Left hindlimb (tissue), 1 donor: ENCODE results near the gene PAK6.
A peak's percentile ranks its signal among the peaks of the same experiment; 100 is the strongest.

ENCODE experiments used
- DNase-seq: peaks from one replicate; pipeline ENCODE4 v3.0.0-alpha.2; 2018

The PAK6 gene

DNA sequence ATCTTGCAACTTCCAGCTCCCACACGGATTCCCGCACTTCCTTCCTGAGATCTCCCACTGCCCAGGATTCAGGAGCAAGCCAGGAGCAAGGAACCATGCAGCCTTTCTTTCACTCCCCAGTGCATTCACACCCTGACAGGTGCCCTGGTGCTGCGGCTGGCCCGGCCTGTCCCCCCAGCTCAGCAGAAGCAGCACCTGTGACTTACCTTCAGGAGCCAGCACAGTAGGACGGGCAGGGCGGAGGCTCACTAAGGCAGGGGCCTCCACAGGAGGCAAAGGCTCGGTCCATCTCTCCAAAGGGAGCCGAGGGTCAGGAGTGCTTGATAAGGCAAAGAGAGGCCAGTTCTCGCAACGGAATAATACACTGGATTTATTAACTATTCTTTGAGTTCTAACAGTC, 39.2 kb downstream of the PAK6 start:
- no peak for DNase-seq

GRCh38 chr15:40279437-40280141, 40.7 kb downstream of the PAK6 start:
- DNase-seq: peak; percentile 66

DNA sequence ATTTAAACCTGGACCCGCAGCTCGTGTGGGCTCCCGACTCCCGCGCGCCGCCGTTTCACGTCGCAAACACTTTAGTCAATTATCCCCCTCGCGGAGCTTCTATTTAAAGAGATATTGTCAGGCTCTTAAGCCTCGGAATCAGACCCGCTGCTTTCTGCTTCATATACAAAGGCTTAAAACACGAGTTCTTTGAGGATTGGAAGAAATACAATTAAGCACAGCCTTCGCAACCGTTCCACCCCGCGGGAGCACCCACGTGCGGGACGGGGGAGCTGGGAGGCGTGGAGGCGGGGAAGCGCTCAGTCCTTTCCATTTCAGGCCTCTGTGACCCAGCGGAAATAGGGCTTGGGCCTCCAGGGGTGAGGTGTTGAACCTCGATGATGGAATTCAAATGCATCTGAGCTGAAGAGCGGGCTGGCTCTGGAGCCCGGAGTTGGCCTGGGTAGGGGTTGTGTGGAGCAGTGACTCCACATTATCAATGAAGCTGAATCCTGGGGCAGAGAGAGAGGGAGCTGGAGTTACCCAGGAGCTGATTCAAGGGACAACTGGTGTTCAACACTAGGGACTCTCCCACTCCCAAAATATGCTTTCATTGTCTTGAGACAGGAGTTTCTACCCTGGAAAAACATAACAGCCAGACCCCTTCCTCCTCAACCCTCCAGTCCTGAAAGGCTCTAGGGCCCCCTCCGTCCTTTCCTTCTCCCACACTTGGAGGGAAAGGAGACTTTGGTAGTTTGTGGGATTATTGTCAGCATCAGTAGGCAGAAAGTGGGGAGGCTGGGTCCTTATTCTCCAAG, 41.6 kb downstream of the PAK6 start:
- DNase-seq: no peak

GRCh38 chr15:40281057-40281800, 42.4 kb downstream of the PAK6 start:
- no peak for DNase-seq

DNA sequence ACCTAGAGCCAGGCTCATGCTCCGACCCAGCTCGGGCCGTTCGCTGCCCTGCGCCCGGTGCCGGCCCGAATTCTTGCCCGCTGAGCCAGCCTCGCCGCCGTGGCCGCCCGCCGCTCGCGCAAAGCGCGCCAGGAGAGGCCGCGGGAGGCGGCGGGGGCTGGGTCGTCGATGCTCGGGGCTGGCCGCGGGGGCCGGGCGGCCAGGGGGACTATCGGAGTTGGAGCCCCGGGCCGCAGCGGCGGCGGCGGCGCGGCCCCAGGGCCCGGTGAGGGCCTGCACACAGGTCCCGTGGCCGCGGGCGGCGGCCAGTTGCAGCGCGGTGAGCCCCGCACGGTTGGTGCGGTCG, 42.9 kb downstream of the PAK6 start:
- DNase-seq: no peak

- no peak for DNase-seq
Observed at GRCh38 chr15:40282147-40282868, 43.4 kb downstream of the PAK6 start.

- DNase-seq: no peak
Observed at GRCh38 chr15:40282869-40283614, 44.2 kb downstream of the PAK6 start, which contains the start of gene ANKRD63. TSS of gene ANKRD63 (minus strand) at chr15:40283064. CDS start at chr15:40282586, 478 bp downstream.

GRCh38 chr15:40283615-40284300, 44.9 kb downstream of the PAK6 start:
- DNase-seq: no peak

DNA sequence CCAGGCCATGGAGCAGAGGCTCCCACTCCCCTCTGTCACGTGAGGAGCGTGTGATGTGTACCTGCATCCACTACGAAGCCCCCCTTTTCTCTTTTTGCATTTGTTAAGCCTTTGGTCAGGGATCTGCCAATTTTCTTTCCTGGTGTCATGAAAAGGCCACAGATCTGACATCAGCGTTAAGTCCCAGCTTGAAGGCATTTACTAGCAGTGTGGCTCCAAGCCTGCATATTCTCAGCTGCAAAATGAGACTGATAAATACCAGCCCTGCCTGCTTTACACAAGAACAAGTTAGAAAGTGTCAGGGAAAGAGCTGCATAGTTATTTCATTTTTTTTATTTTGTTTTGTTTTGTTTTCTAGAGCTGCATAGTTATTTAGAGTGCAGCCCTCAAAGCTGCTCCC, 46.3 kb downstream of the PAK6 start:
- DNase-seq: no peak

GRCh38 chr15:40285554-40286011, 46.7 kb downstream of the PAK6 start:
- DNase-seq: no peak

DNA sequence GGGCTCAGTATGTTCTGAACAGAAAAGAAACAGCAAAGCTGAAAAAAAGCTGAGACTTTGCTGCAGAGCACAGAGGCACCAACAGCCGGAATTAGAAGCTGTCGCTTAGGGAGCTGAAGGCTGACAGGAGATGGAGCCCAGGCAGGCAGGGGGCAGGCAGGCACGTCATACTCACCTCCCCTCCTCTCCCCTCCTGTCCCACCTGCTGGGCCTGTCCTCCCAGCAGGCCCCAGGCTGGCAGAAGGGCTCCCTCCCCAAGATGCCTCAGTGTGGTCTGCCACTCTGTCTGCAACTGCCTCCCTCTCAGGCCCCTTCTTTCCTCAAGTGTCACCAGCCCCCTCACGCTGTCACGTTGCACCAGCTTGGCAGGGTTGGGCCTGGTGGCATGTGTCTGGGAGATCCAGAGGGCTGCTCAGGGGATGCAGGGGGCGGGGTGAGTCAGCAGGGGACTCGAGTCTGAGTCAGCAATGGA, 47.2 kb downstream of the PAK6 start:
- DNase-seq: no peak

GRCh38 chr15:40286794-40287193, 47.9 kb downstream of the PAK6 start:
- no peak for DNase-seq

- no peak for DNase-seq
Observed at GRCh38 chr15:40287505-40287904, 48.6 kb downstream of the PAK6 start.

- no peak for DNase-seq
Observed at GRCh38 chr15:40287968-40288367, 49.1 kb downstream of the PAK6 start.

- DNase-seq: no peak
Observed at GRCh38 chr15:40289140-40289775, 50.4 kb downstream of the PAK6 start.

GRCh38 chr15:40290545-40290917, 51.7 kb downstream of the PAK6 start:
- no peak for DNase-seq

GRCh38 chr15:40290918-40291574, 52.2 kb downstream of the PAK6 start:
- DNase-seq: peak; percentile 73

DNA sequence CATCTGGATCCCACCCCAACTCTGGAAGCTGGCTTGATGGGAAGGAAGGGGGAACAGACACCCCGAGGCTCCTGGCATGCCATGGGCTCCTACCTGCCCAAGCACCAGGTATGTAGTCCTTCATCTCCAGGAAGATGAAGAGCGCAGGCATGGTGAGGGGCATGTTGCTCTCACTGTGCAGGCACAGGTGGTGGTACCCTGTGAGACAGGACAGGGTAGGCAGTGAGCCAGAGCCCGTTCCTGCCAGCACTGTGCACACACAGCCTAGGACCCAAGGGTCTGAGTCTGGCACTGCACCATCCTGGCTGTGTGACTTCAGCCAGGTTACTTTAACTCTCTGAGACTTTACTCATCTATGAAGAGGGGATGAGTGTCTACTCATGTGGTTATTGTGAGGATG, 53.4 kb downstream of the PAK6 start:
- DNase-seq: no peak

DNA sequence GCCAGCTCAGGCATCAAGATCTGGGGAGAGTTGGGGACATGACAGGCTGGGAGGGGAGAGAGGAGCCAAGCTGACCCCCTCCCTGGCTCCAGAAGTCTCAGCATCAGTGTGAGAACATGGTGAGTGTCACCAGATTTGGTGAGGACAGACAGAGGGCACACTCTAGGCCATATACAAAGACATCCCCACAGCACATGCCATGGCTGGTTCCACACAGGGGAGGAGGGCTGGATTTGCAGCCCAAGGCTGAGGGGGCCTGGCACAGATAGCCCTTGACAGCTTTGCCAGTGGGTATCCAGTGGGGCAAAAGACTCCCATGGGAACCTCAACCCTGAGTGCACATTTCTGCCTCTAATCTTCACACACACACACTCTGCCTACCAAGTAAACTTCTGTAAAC, 54.1 kb downstream of the PAK6 start:
- DNase-seq: no peak
